Stimulated activated CD4-positive, alpha-beta T cell treated with anti-CD3 and anti-CD28 coated beads, Interleukin-4, amount 100 ng/mL, for 24 hours (primary cell): ENCODE data around the gene NAV2.

Experiments
- DNase-seq: peaks from one replicate; pipeline ENCODE4 v3.0.0-alpha.2; 2020

The NAV2 gene

GRCh38 chr11:19962053-19962800, 249.6 kb downstream of the NAV2 start:
- no peak for DNase-seq

- no peak for DNase-seq
These were observed 250.2 kb downstream of the NAV2 start for GRCh38 chr11:19962801-19963175.

GRCh38 chr11:19963697-19964387, 251.2 kb downstream of the NAV2 start:
- no peak for DNase-seq

- no peak for DNase-seq
These were observed 253.8 kb downstream of the NAV2 start for GRCh38 chr11:19966441-19966840.

- DNase-seq: no peak
These were observed 254.3 kb downstream of the NAV2 start for GRCh38 chr11:19966927-19967326.

GRCh38 chr11:19967787-19968186, 255.2 kb downstream of the NAV2 start:
- no peak for DNase-seq

- DNase-seq: no peak
These were observed 256.2 kb downstream of the NAV2 start for GRCh38 chr11:19968860-19969259.

- DNase-seq: peak; percentile 9
These were observed 258.3 kb downstream of the NAV2 start for GRCh38 chr11:19970944-19971343.

- DNase-seq: no peak
These were observed 259.5 kb downstream of the NAV2 start for GRCh38 chr11:19972091-19972490.

GRCh38 chr11:19972651-19973050, 260.0 kb downstream of the NAV2 start:
- DNase-seq: no peak

GRCh38 chr11:19973136-19973635, 260.5 kb downstream of the NAV2 start:
- no peak for DNase-seq

- no peak for DNase-seq
These were observed 262.2 kb downstream of the NAV2 start for GRCh38 chr11:19974886-19975285.

GRCh38 chr11:19975414-19975990, 262.9 kb downstream of the NAV2 start:
- DNase-seq: no peak

- no peak for DNase-seq
These were observed 263.8 kb downstream of the NAV2 start for GRCh38 chr11:19976281-19976941.

GRCh38 chr11:19977941-19978340, 265.3 kb downstream of the NAV2 start:
- no peak for DNase-seq

- no peak for DNase-seq
These were observed 266.3 kb downstream of the NAV2 start for GRCh38 chr11:19978668-19979518.

- no peak for DNase-seq
These were observed 266.8 kb downstream of the NAV2 start for GRCh38 chr11:19979519-19979845.

GRCh38 chr11:19980388-19980787, 267.8 kb downstream of the NAV2 start:
- DNase-seq: no peak

GRCh38 chr11:19980957-19981669, 268.5 kb downstream of the NAV2 start:
- DNase-seq: no peak

GRCh38 chr11:19982774-19983495, 270.3 kb downstream of the NAV2 start:
- no peak for DNase-seq

GRCh38 chr11:19984048-19984742, 271.6 kb downstream of the NAV2 start:
- DNase-seq: no peak
